Astrocyte (in vitro differentiated cells and primary cell): ENCODE results near the gene ANKRD42. TPM values are rescaled to one million over a fixed set of nuclear protein-coding genes. Genes with fewer than 3 reads are reported as not detected.

Experiments
- DNase-seq: peaks from one replicate; pipeline ENCODE4 v3.0.0-alpha.2; 2010; ENCODE audit warnings: low read depth
- FAIRE-seq: peaks from 2 replicates; lab custom pipeline; 2011; peaks lifted over from hg19 to GRCh38; lab: Jason Lieb, UNC
- H2AFZ ChIP-seq: 2 replicates; pipeline ENCODE4 v1.6.0; 2012; ENCODE audit warnings: low read depth, low read length, inconsistent platforms
- H3K27ac ChIP-seq: 2 replicates; pipeline ENCODE4 v1.5.1; 2011; ENCODE audit warnings: low read depth, low read length, inconsistent platforms
- H3K27me3 ChIP-seq: 2 replicates; pipeline ENCODE4 v1.6.0; 2011; ENCODE audit warnings: low read length, inconsistent platforms; ENCODE audit not compliant: insufficient read depth
- H3K36me3 ChIP-seq: 2 replicates; pipeline ENCODE4 v1.5.1; 2011; ENCODE audit warnings: low read length, inconsistent platforms; ENCODE audit not compliant: insufficient read depth
- H3K4me1 ChIP-seq: 2 replicates; pipeline ENCODE4 v1.5.1; 2011; ENCODE audit warnings: low read length, inconsistent platforms; ENCODE audit not compliant: insufficient read depth
- H3K4me2 ChIP-seq: 2 replicates; pipeline ENCODE4 v1.6.0; 2012; ENCODE audit warnings: low read length, inconsistent platforms
- H3K4me3 ChIP-seq: 2 replicates; pipeline ENCODE4 v1.5.1; 2011; ENCODE audit warnings: low read depth, mild to moderate bottlenecking, low read length, inconsistent platforms; ENCODE audit not compliant: insufficient read depth
- H3K79me2 ChIP-seq: 2 replicates; pipeline ENCODE4 v1.6.0; 2012; ENCODE audit warnings: mild to moderate bottlenecking, low read length, inconsistent platforms; ENCODE audit not compliant: insufficient read depth
- H3K9ac ChIP-seq: 2 replicates; pipeline ENCODE4 v1.6.0; 2012; ENCODE audit warnings: mild to moderate bottlenecking, low read length, inconsistent platforms
- H3K9me3 ChIP-seq: 2 replicates; pipeline ENCODE4 v1.5.1; 2012; ENCODE audit warnings: low read depth, mild to moderate bottlenecking, low read length, inconsistent platforms; ENCODE audit not compliant: insufficient read depth
- H4K20me1 ChIP-seq: 2 replicates; pipeline ENCODE4 v1.6.0; 2012; ENCODE audit warnings: low read length, inconsistent platforms; ENCODE audit not compliant: insufficient read depth
- H3K27ac Mint-ChIP-seq: one replicate; pipeline ENCODE4 v1.8.0; 2021; ENCODE audit warnings: mild to moderate bottlenecking, mixed read lengths; ENCODE audit not compliant: unreplicated experiment
- H3K27me3 Mint-ChIP-seq: one replicate; pipeline ENCODE4 v1.8.0; 2021; ENCODE audit warnings: low read depth, mixed read lengths; ENCODE audit not compliant: unreplicated experiment
- H3K36me3 Mint-ChIP-seq: one replicate; pipeline ENCODE4 v1.8.0; 2021; ENCODE audit warnings: low read depth, mixed read lengths; ENCODE audit not compliant: unreplicated experiment
- H3K4me1 Mint-ChIP-seq: one replicate; pipeline ENCODE4 v1.8.0; 2021; ENCODE audit warnings: low read depth, mixed read lengths; ENCODE audit not compliant: unreplicated experiment
- H3K4me3 Mint-ChIP-seq: one replicate; pipeline ENCODE4 v1.8.0; 2021; ENCODE audit warnings: mild to moderate bottlenecking, moderate library complexity, mixed read lengths; ENCODE audit not compliant: unreplicated experiment
- H3K9me3 Mint-ChIP-seq: one replicate; pipeline ENCODE4 v1.8.0; 2021; ENCODE audit warnings: mild to moderate bottlenecking, mixed read lengths; ENCODE audit not compliant: unreplicated experiment
- EZH2 ChIP-seq: IDR thresholded peaks from 2 replicates; pipeline ENCODE4 v1.6.1; 2012; ENCODE audit warnings: mild to moderate bottlenecking, low read length, inconsistent platforms; ENCODE audit not compliant: insufficient read depth
- total RNA-seq: library from RNA; stranded (reverse); gene quantifications from 2 replicates; pipeline ENCODE4 v1.2.1, GENCODE V29; 2021
- TF ChIP-seq, protein P1 (sequence below): IDR thresholded peaks from 2 replicates; pipeline ENCODE4 v1.5.1; 2011; ENCODE audit warnings: low read depth, mild to moderate bottlenecking, inconsistent platforms, low read length, moderate library complexity; ENCODE audit not compliant: insufficient read depth

Gene ANKRD42
- total RNA-seq, 1 donor from 2014 or later: 15.0 TPM

DNA sequence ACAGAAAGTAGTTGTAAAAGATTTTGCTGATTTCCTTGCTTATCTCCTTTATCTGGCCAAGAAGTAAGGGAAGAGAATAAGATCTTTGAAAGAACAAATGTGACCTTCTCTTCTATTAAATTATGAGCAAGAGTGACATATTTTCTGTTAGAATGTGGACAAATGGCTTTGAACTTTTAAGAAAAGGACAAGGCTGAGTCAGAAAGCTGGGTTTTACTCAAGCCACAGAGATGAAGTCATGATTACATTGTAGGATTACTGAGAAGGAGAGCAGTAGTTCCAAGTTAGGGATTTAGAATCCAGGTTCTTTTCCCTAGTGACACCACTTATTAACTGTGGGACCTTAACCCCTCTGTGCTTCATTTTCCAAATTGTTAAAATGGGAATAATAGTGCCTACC, 79.1 kb downstream of the ANKRD42 start:
- Histone ChIP-seq H3K9me3 (no peaks in the 10 kb centered on the region), H4K20me1 (no peaks in the 10 kb centered on the region), H3K79me2 (no peaks in the 10 kb centered on the region), H3K4me3 (no peak overlapping the region), H3K4me2 (peak overlapping the region; percentile 47), H3K27ac (peak overlapping the region; percentile 52), H2AFZ (no peak overlapping the region), H3K27me3 (no peaks in the 10 kb centered on the region), H3K9ac (peak overlapping the region; percentile 30), H3K36me3 (peaks cover 22% of the 10 kb centered on the region), H3K4me1 (peaks cover 7% of the 10 kb centered on the region)
- DNase-seq: peak; percentile 81
- Mint-ChIP-seq H3K27ac (peak overlapping the region; percentile 56), H3K36me3 (peaks cover 27% of the 10 kb centered on the region), H3K27me3 (no peaks in the 10 kb centered on the region), H3K4me3 (no peak overlapping the region), H3K4me1 (peaks cover 35% of the 10 kb centered on the region), H3K9me3 (peaks cover 14% of the 10 kb centered on the region)
- TF ChIP-seq, protein P1, sequence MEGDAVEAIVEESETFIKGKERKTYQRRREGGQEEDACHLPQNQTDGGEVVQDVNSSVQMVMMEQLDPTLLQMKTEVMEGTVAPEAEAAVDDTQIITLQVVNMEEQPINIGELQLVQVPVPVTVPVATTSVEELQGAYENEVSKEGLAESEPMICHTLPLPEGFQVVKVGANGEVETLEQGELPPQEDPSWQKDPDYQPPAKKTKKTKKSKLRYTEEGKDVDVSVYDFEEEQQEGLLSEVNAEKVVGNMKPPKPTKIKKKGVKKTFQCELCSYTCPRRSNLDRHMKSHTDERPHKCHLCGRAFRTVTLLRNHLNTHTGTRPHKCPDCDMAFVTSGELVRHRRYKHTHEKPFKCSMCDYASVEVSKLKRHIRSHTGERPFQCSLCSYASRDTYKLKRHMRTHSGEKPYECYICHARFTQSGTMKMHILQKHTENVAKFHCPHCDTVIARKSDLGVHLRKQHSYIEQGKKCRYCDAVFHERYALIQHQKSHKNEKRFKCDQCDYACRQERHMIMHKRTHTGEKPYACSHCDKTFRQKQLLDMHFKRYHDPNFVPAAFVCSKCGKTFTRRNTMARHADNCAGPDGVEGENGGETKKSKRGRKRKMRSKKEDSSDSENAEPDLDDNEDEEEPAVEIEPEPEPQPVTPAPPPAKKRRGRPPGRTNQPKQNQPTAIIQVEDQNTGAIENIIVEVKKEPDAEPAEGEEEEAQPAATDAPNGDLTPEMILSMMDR: no peak
- TF ChIP-seq EZH2: no peak
- peak; percentile 78 for FAIRE-seq

- no peak overlapping the region for H3K9ac ChIP-seq
- no peaks in the 10 kb centered on the region for H4K20me1 ChIP-seq
- no peak overlapping the region for H3K4me3 ChIP-seq
- H3K27me3 ChIP-seq: no peaks in the 10 kb centered on the region
- peaks cover 27% of the 10 kb centered on the region for H3K36me3 ChIP-seq
- no peaks in the 10 kb centered on the region for H3K9me3 ChIP-seq
- H3K79me2 ChIP-seq: peaks cover 9% of the 10 kb centered on the region
- TF ChIP-seq, protein P1: no peak
- no peak for TF ChIP-seq EZH2
- Mint-ChIP-seq H3K27ac (peak overlapping the region; percentile 18), H3K36me3 (peaks cover 4% of the 10 kb centered on the region), H3K4me3 (no peak overlapping the region), H3K27me3 (no peaks in the 10 kb centered on the region), H3K4me1 (peaks cover 25% of the 10 kb centered on the region), H3K9me3 (peaks cover 5% of the 10 kb centered on the region)
- no peak overlapping the region for H3K27ac ChIP-seq
- FAIRE-seq: no peak
- DNase-seq: no peak
- H3K4me1 ChIP-seq: peaks cover 15% of the 10 kb centered on the region
- H2AFZ ChIP-seq: no peak overlapping the region
- no peak overlapping the region for H3K4me2 ChIP-seq
These were observed 82.6 kb downstream of the ANKRD42 start for GRCh38 chr11:83275888-83276641.

- Histone ChIP-seq H3K9me3 (no peaks in the 10 kb centered on the region), H3K9ac (no peak overlapping the region), H3K79me2 (peaks cover 32% of the 10 kb centered on the region), H2AFZ (no peak overlapping the region), H3K4me1 (peaks cover 12% of the 10 kb centered on the region), H3K4me2 (peak overlapping the region; percentile 39), H3K36me3 (peaks cover 26% of the 10 kb centered on the region), H3K27me3 (no peaks in the 10 kb centered on the region), H3K27ac (peak overlapping the region; percentile 56), H3K4me3 (no peak overlapping the region), H4K20me1 (peaks cover 9% of the 10 kb centered on the region)
- FAIRE-seq: no peak
- Mint-ChIP-seq H3K27me3 (no peaks in the 10 kb centered on the region), H3K9me3 (no peaks in the 10 kb centered on the region), H3K27ac (no peak overlapping the region), H3K36me3 (peaks cover 2% of the 10 kb centered on the region), H3K4me3 (no peak overlapping the region), H3K4me1 (peaks cover 22% of the 10 kb centered on the region)
- DNase-seq: peak; percentile 77
- no peak for TF ChIP-seq EZH2
- TF ChIP-seq, protein P1: no peak
These were observed 84.8 kb downstream of the ANKRD42 start for GRCh38 chr11:83278351-83278750.
